Measurements from ENCODE around the gene ZDHHC9.

ZDHHC9 gene

GRCh38 chrX:129785160-129785947, 58.3 kb downstream of the ZDHHC9 start:
- DNase-seq: no peak

GRCh38 chrX:129784371-129784770, 59.3 kb downstream of the ZDHHC9 start:
- no peak for DNase-seq

GRCh38 chrX:129783291-129783713, 60.4 kb downstream of the ZDHHC9 start:
- no peak for DNase-seq

GRCh38 chrX:129782706-129783105, 61.0 kb downstream of the ZDHHC9 start:
- DNase-seq: no peak

GRCh38 chrX:129781680-129782495, 61.8 kb downstream of the ZDHHC9 start:
- DNase-seq: no peak

GRCh38 chrX:129781134-129781672, 62.5 kb downstream of the ZDHHC9 start:
- no peak for DNase-seq

- no peak for DNase-seq
Observed at GRCh38 chrX:129780441-129781105, 63.1 kb downstream of the ZDHHC9 start.

GRCh38 chrX:129779747-129780146, 63.9 kb downstream of the ZDHHC9 start, which contains the start of gene SASH3:
Gene SASH3, plus strand, starts transcription at chrX:129779949. Its CDS starts 149 bp downstream, at chrX:129780098.
- no peak for DNase-seq

GRCh38 chrX:129779086-129779672, 64.5 kb downstream of the ZDHHC9 start:
- no peak for DNase-seq

- DNase-seq: no peak
Observed at GRCh38 chrX:129777218-129778030, 66.3 kb downstream of the ZDHHC9 start.

- DNase-seq: no peak
Observed at GRCh38 chrX:129773649-129774458, 69.8 kb downstream of the ZDHHC9 start.

- no peak for DNase-seq
Observed at GRCh38 chrX:129772796-129773431, 70.8 kb downstream of the ZDHHC9 start.

GRCh38 chrX:129771266-129771995, 72.3 kb downstream of the ZDHHC9 start:
- no peak for DNase-seq

GRCh38 chrX:129769467-129770154, 74.1 kb downstream of the ZDHHC9 start:
- DNase-seq: no peak

- no peak for DNase-seq
Observed at GRCh38 chrX:129768586-129769466, 74.9 kb downstream of the ZDHHC9 start.

GRCh38 chrX:129768186-129768585, 75.5 kb downstream of the ZDHHC9 start:
- no peak for DNase-seq

GRCh38 chrX:129763666-129764065, 80.0 kb downstream of the ZDHHC9 start:
- no peak for DNase-seq

GRCh38 chrX:129762448-129762847, 81.2 kb downstream of the ZDHHC9 start:
- no peak for DNase-seq
